Psoas muscle (tissue), 8 donors: ENCODE measurements around the gene POT1. TPM values are rescaled to one million over a fixed set of nuclear protein-coding genes. Genes with fewer than 3 reads are reported as not detected.

ENCODE experiments used
- ATAC-seq, 4 donors: fragments of 200-7000 bp; cut with Tn5 transposase; one replicate each; pipeline ENCODE4 v1.9.1; 2020; ENCODE audit warnings: moderate library complexity in 3 of 4, mild to moderate bottlenecking in 2 of 4
- DNase-seq, 2 donors: peaks; one replicate each; pipeline ENCODE4 v3.0.0-alpha.2; 2020
- H3K27ac ChIP-seq: fragments of 200-600 bp; one replicate; pipeline ENCODE4 v1.8.0; 2022
- H3K27me3 ChIP-seq, 3 donors: fragments of 200-600 bp in 1 of 3; one replicate each; pipeline versions ENCODE4 v1.6.1 to v1.8.0; 2013 to 2022; ENCODE audit warnings: low read length in 2 of 3, mild to moderate bottlenecking in 2 of 3, moderate library complexity in 1 of 3; ENCODE audit not compliant: insufficient read depth in 3 of 3
- H3K36me3 ChIP-seq, 2 donors: fragments of 200-600 bp in 1 of 2; one replicate each; pipeline versions ENCODE4 v1.6.1 to v1.8.0; 2013 to 2022; ENCODE audit warnings: low read depth in 1 of 2, mild to moderate bottlenecking in 1 of 2, moderate library complexity in 1 of 2; ENCODE audit not compliant: insufficient read depth in 1 of 2
- H3K4me1 ChIP-seq: fragments of 200-600 bp; one replicate; pipeline ENCODE4 v1.8.0; 2022
- H3K4me3 ChIP-seq: fragments of 200-600 bp; one replicate; pipeline ENCODE4 v1.8.0; 2022; ENCODE audit warnings: mild to moderate bottlenecking
- H3K9me3 ChIP-seq: fragments of 200-600 bp; one replicate; pipeline ENCODE4 v1.8.0; 2022
- WGBS, 3 donors: extraction: QIAGEN DNeasy Blood & Tissue Kit; methylation state at CpG; one replicate each; pipeline versions ENCODE4 v1.1.6 to v1.1.7; 2013; 5-methylcytosine and 5-hydroxymethylcytosine counted together
- intact Hi-C, 2 donors: fragments of 100-400 bp; cut with DNase I; formaldehyde crosslinking; loops; one replicate each; pipeline versions ENCODE4 v1.11.0 to v1.14.2; 2022
- polyA plus RNA-seq, 3 donors: library from polyadenylated mRNA; stranded (reverse); fragments of 200-250 nt; gene quantifications; one replicate each; pipeline ENCODE4 v1.2.3, GENCODE V29; 2013
- total RNA-seq, 4 donors: library from RNA; stranded (reverse); fragmentation: NEBNext Ultra II Directional in 2 of 4; extraction: Animal tissue kit (Norgen Biotek cat#: 25700) in 2 of 4; gene quantifications; one replicate each; pipeline versions ENCODE4 v1.2.1 to v1.2.4, GENCODE V29; 2021 to 2023
- TF ChIP-seq, protein P1 (sequence below): fragments of 200-600 bp; IDR thresholded peaks from one replicate; pipeline ENCODE4 v1.8.0; 2022; ENCODE audit warnings: antibody characterized with exemption
- donor health status: healthy with polysubstance abuse.
- donor health status: DM: no; HTN: no; CAD: no; lungs with moderate emphysema.
- donor health status: Bipolar disorder and iron deficiency.
- donor health status: healthy.
- donor health status: DM: yes; HTN: yes; CAD: no.
- donor health status: DM: no; HTN: no; CAD: no.
- donor health status: DM: no; HTN: no; CAD: no.
- donor health status: DM: yes; HTN: yes; CAD: no.

POT1 gene
- total and polyA plus RNA-seq, 7 donors, result 4.1 to 9.1 (median 6.5) TPM

DNA sequence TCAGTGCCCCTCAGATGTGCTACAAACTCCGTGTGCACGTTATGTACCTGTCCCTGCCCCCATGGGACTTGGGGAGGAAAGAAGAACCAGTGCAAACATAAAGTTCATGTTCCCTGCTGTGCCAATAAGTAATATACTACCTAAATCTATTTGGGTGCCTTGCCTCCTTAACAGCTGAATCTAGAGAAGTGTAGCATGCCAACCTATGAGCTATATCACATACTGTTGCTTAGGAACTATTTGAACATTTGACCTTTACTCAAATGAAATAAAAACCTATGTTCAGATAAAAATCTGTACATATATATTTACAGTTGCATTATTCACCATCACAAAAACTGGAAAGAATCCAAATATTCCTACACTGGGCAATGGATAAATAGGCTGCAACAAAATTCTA lies 9.8 kb downstream of the POT1 start:
- DNase-seq (no peak), ATAC-seq (no peak)
- WGBS, 3 donors, result 78 to 98% (median 94%) methylated on average over 2 of the region's 2 CpGs
- H3K27ac ChIP-seq, result no peak overlapping the region
- peaks cover 0 to 3% of the 10 kb centered on the region in 2 donors for H3K36me3 ChIP-seq
- no peaks in the 10 kb centered on the region for H3K9me3 ChIP-seq
- H3K27me3 ChIP-seq, result no peaks in the 10 kb centered on the region
- TF ChIP-seq, protein P1, sequence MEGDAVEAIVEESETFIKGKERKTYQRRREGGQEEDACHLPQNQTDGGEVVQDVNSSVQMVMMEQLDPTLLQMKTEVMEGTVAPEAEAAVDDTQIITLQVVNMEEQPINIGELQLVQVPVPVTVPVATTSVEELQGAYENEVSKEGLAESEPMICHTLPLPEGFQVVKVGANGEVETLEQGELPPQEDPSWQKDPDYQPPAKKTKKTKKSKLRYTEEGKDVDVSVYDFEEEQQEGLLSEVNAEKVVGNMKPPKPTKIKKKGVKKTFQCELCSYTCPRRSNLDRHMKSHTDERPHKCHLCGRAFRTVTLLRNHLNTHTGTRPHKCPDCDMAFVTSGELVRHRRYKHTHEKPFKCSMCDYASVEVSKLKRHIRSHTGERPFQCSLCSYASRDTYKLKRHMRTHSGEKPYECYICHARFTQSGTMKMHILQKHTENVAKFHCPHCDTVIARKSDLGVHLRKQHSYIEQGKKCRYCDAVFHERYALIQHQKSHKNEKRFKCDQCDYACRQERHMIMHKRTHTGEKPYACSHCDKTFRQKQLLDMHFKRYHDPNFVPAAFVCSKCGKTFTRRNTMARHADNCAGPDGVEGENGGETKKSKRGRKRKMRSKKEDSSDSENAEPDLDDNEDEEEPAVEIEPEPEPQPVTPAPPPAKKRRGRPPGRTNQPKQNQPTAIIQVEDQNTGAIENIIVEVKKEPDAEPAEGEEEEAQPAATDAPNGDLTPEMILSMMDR, result no peak
- intact Hi-C loops, result no loop called here
- no peaks in the 10 kb centered on the region for H3K4me1 ChIP-seq
- H3K4me3 ChIP-seq, result no peak overlapping the region

DNA sequence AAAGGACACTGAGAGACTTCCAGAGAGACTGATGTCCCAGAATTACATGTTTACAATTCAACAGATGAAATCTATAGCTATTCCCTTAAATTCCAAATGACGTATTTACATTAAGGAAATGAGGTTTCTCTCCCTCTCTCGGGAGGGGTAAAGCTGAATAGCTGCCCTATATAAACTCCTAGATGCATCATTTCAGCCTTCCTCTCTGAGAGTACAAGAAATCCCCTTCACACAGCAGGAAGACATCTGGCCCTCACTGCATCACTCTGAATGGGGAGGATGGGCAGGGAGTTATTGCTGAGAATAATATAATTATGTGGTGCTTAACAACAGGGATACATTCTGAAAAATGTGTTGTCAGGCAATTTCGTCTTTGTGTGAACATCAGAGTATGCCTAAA lies 11.0 kb downstream of the POT1 start:
- ATAC-seq (no peak), DNase-seq (no peak)
- WGBS, 3 donors, result 91 to 93% (median 92%) methylated on average over 3 of the region's 3 CpGs
- TF ChIP-seq, protein P1, result no peak
- H3K9me3 ChIP-seq, result no peaks in the 10 kb centered on the region
- intact Hi-C loops, result no loop called here
- peaks cover 0 to 10% of the 10 kb centered on the region in 2 donors for H3K36me3 ChIP-seq
- no peaks in the 10 kb centered on the region for H3K4me1 ChIP-seq
- no peaks in the 10 kb centered on the region for H3K27me3 ChIP-seq
- H3K4me3 ChIP-seq, result no peak overlapping the region
- H3K27ac ChIP-seq, result no peak overlapping the region

DNA sequence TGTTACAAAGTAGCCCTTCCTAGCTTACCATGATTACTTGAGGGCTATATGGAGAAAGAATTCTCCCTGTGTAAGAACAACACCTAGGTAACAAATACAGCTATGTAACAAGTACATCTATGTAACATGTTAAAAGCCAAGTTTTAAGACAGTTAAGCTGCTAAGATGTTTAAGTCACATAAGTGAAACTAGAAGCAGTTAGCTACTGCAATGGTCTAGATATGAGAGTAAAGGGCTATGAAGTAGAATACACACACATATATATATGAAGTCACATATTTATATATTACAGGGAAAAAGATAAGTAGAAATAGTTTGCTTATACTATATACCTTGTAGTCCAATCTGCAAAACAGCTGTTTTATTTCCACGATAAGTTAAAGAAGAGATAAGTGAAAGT lies 14.4 kb downstream of the POT1 start:
- no peaks in the 10 kb centered on the region for H3K4me1 ChIP-seq
- no peak overlapping the region for H3K4me3 ChIP-seq
- H3K27ac ChIP-seq, result no peak overlapping the region
- DNase-seq (no peak), ATAC-seq (no peak)
- no peaks in the 10 kb centered on the region for H3K9me3 ChIP-seq
- H3K27me3 ChIP-seq, result no peaks in the 10 kb centered on the region
- TF ChIP-seq, protein P1, result no peak
- H3K36me3 ChIP-seq, result peaks cover 0 to 19% of the 10 kb centered on the region in 2 donors
- WGBS, 3 donors, result 93 to 98% (median 95%) methylated on average over 1 of the region's 1 CpG
- intact Hi-C loops, result no loop called here

DNA sequence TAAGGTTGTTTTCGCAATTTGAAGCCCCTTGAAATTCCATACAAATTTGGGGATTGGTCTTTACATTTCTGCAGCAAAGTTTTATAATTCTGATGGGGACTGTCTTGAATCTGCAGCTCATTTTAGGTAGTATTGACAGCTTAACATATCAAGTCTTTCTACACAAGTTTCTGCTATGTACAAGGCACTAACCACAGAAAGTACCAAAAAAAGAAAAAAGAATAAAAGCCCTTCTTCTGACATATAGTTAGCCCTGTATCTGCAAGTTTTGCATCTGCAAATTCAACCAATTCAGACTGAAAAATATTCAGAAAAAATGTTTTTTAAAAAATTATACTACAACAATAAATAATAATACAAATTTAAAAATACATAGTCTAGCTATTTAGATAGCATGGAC lies 15.3 kb downstream of the POT1 start:
- intact Hi-C loops, result no loop called here
- H3K4me3 ChIP-seq, result no peak overlapping the region

DNA sequence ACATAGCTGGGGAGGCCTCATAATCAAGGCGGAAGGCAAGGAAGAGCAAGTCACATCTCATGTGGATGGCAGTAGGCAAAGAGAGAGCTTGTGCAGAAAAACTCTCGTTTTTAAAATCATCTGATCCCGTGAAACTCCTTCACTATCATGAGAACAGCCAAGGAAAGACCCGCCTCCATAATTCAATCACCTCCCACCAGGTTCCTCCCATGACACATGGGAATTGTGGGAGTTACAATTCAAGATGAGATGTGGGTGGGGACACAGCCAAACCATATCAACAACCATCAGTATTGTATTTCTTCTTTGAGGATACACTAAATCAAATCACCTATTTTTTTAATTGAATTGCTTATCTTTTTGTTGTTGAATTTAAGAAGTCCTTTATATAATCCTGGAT lies 16.7 kb downstream of the POT1 start:
- Histone ChIP-seq H3K4me1 (no peaks in the 10 kb centered on the region), H3K36me3 (peaks cover 0 to 19% of the 10 kb centered on the region in 2 donors), H3K27ac (no peak overlapping the region), H3K4me3 (no peak overlapping the region), H3K27me3 (no peaks in the 10 kb centered on the region), H3K9me3 (no peaks in the 10 kb centered on the region)
- ATAC-seq (no peak), DNase-seq (no peak)
- intact Hi-C loops, result no loop called here
- WGBS, 3 donors, result 96 to 99% (median 97%) methylated on average over 4 of the region's 4 CpGs
- TF ChIP-seq, protein P1, result no peak

More for the DNA sequence above, 15.3 kb downstream of the POT1 start:
- peaks cover 0 to 19% of the 10 kb centered on the region in 2 donors for H3K36me3 ChIP-seq
- WGBS, 3 donors, result 56 to 100% (median 97%) methylated on average over 1 of the region's 1 CpG
- TF ChIP-seq, protein P1, result no peak
- ATAC-seq (no peak), DNase-seq (no peak)
- no peaks in the 10 kb centered on the region for H3K9me3 ChIP-seq
- H3K27me3 ChIP-seq, result no peaks in the 10 kb centered on the region
- H3K4me1 ChIP-seq, result no peaks in the 10 kb centered on the region
- no peak overlapping the region for H3K27ac ChIP-seq
